NCI-H526 treated with DMSO at 0.1 percent for 48 hours (cell line): Measurements from ENCODE around the gene DNAAF9.

ENCODE experiments used
- DNase-seq: peaks from one replicate; lab custom pipeline; 2025; lab: John Stamatoyannopoulos, UW

The DNAAF9 gene

DNA sequence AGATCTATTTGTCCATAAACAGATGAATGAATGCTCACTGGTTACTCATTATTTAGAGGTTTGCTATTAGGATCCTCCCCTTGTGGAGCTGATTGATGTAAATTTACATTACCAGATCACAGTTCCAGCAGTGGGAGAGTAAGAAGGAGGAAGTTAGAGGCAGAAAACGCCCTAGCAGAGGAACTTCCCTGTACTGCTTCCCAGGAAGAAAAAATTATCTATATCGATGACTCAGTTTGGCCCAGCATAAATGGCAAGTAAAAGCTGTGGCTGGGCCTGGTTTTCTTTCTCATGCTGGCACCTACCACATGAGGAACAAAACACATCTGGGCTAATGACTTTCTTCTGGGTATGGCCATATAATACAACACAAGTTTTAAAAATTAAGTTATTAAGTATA lies 35.7 kb downstream of the DNAAF9 start:
- no peak for DNase-seq

- no peak for DNase-seq
These were observed 40.4 kb downstream of the DNAAF9 start for GRCh38 chr20:3367089-3367488.

- no peak for DNase-seq
These were observed 43.0 kb downstream of the DNAAF9 start for GRCh38 chr20:3364323-3365013.

DNA sequence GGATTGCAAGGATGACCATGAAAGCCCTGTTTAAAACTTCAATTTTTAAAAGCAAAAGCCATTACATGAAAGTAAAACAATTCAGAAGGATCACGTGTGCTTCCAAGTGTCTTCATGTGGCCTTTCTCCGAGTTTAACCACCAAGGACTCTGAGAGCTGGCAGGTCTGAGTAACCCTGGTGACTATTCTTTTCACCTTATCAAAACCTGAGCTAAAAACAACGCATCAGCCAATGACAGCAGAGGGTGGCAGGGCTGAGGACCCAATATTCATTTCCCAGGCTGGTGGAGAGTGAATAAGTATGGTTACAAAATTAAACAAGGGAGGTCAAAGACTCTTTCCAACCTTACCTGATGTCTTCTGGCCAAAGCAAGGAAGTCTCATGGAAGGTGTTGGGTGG lies 46.7 kb downstream of the DNAAF9 start:
- no peak for DNase-seq

- no peak for DNase-seq
These were observed 48.7 kb downstream of the DNAAF9 start for GRCh38 chr20:3358676-3359340.
